ENCODE measurements around the gene PERM1.

- TF ChIP-seq POLR2AphosphoS5 (IDR thresholded peaks at IDR 0.05; ENCODE audit: low read depth, low read length), result no peak
- no peak for TF ChIP-seq CTCF (IDR thresholded peaks at IDR 0.05 in 2 of 3, conservative IDR thresholded peaks at IDR 0.05 in 1 of 3; ENCODE audit: borderline replicate concordance in 1 of 3, insufficient read depth in 1 of 3, low read depth in 2 of 3, low read length in 2 of 3)
- TF ChIP-seq ELF1 (IDR thresholded peaks at IDR 0.05; ENCODE audit: borderline replicate concordance, low read depth), result no peak
- TF ChIP-seq ZBTB33 (IDR thresholded peaks at IDR 0.05; ENCODE audit: extremely low read depth, insufficient replicate concordance, low read length), result no peak
- TF ChIP-seq EZH2phosphoT487 (IDR thresholded peaks at IDR 0.05; ENCODE audit: borderline replicate concordance), result no peak
- no peak for TF ChIP-seq POLR2A (IDR thresholded peaks at IDR 0.05; ENCODE audit: borderline replicate concordance, extremely low read depth, insufficient read depth, insufficient read length)
- no peak for TF ChIP-seq EZH2 (IDR thresholded peaks at IDR 0.05)
- no peak for TF ChIP-seq TCF7L2 (IDR thresholded peaks at IDR 0.05; ENCODE audit: borderline replicate concordance, extremely low read depth, insufficient read depth, insufficient read length)
- TF ChIP-seq MAX (IDR thresholded peaks at IDR 0.05), result no peak
- no peak for TF ChIP-seq SP1 (IDR thresholded peaks at IDR 0.05; ENCODE audit: low read depth)
- no peak for TF ChIP-seq CEBPB (IDR thresholded peaks at IDR 0.05; ENCODE audit: low read depth)
Measured at GRCh38 chr1:963746-964525, 18.0 kb downstream of the PERM1 start.

All from HCT116 (cell line).